Measurements from ENCODE around the gene ZNF688. TPM values are rescaled to one million over a fixed set of nuclear protein-coding genes. Genes with fewer than 3 reads are reported as not detected.

Gene ZNF688
- total and polyA plus RNA-seq, 2 of the 13 experiments (the other 11 are each of a cell fraction or from before 2014, with no cell fraction given) = 2.4 to 5.4 TPM

DNA sequence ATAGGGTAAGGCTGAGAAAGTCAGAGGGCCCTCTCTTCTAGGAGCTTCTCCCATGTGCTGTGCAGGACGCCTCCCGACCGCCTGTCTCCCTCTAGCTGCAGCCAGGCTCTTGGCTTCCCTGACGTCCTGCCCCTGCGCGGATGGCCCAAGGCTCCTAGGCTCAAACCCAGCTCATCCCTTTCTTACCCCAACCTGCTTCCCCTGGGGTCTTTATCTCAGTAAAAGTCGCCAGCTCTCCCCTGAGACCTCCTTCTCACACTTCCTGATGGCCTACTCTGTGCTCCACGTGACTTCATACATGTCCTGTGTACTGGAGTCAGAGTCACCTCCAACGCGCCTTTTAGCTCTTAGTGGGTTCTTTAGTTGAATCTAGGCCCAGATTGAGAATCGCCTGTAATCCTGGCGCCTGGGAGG is 35.7 kb downstream of the ZNF688 start (continued):
- no peak for TF ChIP-seq ISL2 (CRISPR knock-in tag; IDR thresholded peaks at IDR 0.05)
- TF ChIP-seq U2AF2 (IDR thresholded peaks at IDR 0.05; ENCODE audit: low read depth, low read length) = no peak
- no peak for TF ChIP-seq TARDBP (CRISPR knock-in tag; IDR thresholded peaks at IDR 0.05)
- no peak for TF ChIP-seq RARG (CRISPR knock-in tag; IDR thresholded peaks at IDR 0.05; ENCODE audit: low read depth)
- TF ChIP-seq ZNF724P (CRISPR knock-in tag; IDR thresholded peaks at IDR 0.05; ENCODE audit: borderline replicate concordance) = no peak
- TF ChIP-seq KLF13 (CRISPR knock-in tag; IDR thresholded peaks at IDR 0.05) = no peak
- peak; percentile 88 for TF ChIP-seq MEF2D (CRISPR knock-in tag; IDR thresholded peaks at IDR 0.05)
- TF ChIP-seq ZNF496 (CRISPR knock-in tag; IDR thresholded peaks at IDR 0.05; ENCODE audit: insufficient replicate concordance) = no peak
- TF ChIP-seq RCOR2 (CRISPR knock-in tag; IDR thresholded peaks at IDR 0.05) = no peak
- peak; percentile 40; the same call in 1 of the 2 replicates for TF ChIP-seq ZNF263 (CRISPR knock-in tag; IDR thresholded peaks at IDR 0.05)
- TF ChIP-seq HNF4A (CRISPR knock-in tag; IDR thresholded peaks at IDR 0.05) = 0 out of 2 replicates have a peak, but pooled peaks have one; percentile 5
- TF ChIP-seq MED1 (CRISPR knock-in tag; IDR thresholded peaks at IDR 0.05) = peak; percentile 67
- TF ChIP-seq, protein P1, sequence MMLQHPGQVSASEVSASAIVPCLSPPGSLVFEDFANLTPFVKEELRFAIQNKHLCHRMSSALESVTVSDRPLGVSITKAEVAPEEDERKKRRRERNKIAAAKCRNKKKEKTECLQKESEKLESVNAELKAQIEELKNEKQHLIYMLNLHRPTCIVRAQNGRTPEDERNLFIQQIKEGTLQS (CRISPR knock-in tag; IDR thresholded peaks at IDR 0.05) = no peak
- no peak for TF ChIP-seq PLSCR1 (CRISPR knock-in tag; IDR thresholded peaks at IDR 0.05; ENCODE audit: borderline replicate concordance)
- no peak; the same call in 1 of the 2 replicates for TF ChIP-seq ZNF557 (CRISPR knock-in tag; IDR thresholded peaks at IDR 0.05)
- TF ChIP-seq NFE2L1 (CRISPR knock-in tag; IDR thresholded peaks at IDR 0.05; ENCODE audit: borderline replicate concordance) = no peak
- no peak for TF ChIP-seq NFRKB (IDR thresholded peaks at IDR 0.05)
- no peak for TF ChIP-seq FOXM1 (CRISPR knock-in tag; IDR thresholded peaks at IDR 0.05)
- TF ChIP-seq KDM4B (CRISPR knock-in tag; IDR thresholded peaks at IDR 0.05) = no peak
- TF ChIP-seq KDM5B (CRISPR knock-in tag; IDR thresholded peaks at IDR 0.05; ENCODE audit: borderline replicate concordance) = peak; percentile 85
- no peak for TF ChIP-seq GPBP1L1 (CRISPR knock-in tag; IDR thresholded peaks at IDR 0.05)
- peak; percentile 76; the same call in 1 of the 2 replicates for TF ChIP-seq HMGXB3 (CRISPR knock-in tag; IDR thresholded peaks at IDR 0.05; ENCODE audit: borderline replicate concordance)
- TF ChIP-seq ZNF749 (CRISPR knock-in tag; IDR thresholded peaks at IDR 0.05; ENCODE audit: borderline replicate concordance) = no peak
- TF ChIP-seq ETV6 (CRISPR knock-in tag; conservative IDR thresholded peaks at IDR 0.05) = no peak; the same call in 1 of the 2 replicates
- TF ChIP-seq KDM3A (CRISPR knock-in tag; IDR thresholded peaks at IDR 0.05; ENCODE audit: low read depth) = no peak
- TF ChIP-seq ATF7 (IDR thresholded peaks at IDR 0.05) = no peak
- no peak for TF ChIP-seq ATF7 (CRISPR knock-in tag; IDR thresholded peaks at IDR 0.05)

All from HepG2 (cell line).